NCI-H446 (cell line): Measurements from ENCODE around the gene RNU5D-1.
"Not testable (repeated sequence)": the region's sequence is repeated elsewhere in the genome, so short reads cannot be mapped to it uniquely, and the experiment has no call there.

Experiments
- DNase-seq, 2 experiments: peaks; one replicate each; lab custom pipeline; 2025; lab: John Stamatoyannopoulos, UW

RNU5D-1 gene

DNA sequence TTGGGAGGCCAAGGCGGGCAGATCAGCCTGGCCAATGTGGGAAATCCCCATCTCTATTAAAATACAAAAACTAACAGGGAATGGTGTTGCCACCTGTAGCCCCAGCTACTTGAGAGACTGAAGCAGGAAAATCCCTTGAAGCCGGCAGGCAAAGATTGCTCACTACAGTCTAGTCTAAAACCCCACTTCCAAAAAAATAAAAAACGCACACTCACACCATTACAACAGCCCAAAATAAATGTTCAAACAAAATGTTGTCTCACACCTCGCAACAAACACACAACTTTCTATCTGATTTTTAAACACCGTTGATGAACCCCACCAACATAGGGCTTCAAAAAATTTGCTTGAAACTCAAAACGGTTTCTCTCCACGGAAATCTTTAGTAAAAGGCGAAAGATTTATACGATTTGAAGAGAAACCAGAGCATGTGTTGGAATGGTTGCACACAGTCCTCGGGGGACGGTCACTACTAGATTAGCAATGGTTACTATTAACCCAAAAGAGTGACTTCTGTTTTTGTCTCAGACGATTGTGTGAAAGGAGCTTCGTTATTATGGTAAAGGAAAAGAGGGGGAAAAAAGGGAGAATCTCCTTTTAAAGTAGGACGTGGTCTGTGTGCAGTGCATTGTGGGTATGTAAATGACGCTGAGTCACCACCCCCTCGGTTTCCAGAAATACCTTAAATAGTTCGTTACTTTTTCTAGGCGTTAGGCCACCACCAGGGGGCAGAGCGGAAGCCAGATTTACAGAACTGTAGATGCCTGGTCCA lies at the start of gene RNU5D-1:
Gene RNU5D-1 (minus strand): TSS at position 430 of the 772 bp plus-strand sequence.
- DNase-seq: peak; percentile 97 to 98

DNA sequence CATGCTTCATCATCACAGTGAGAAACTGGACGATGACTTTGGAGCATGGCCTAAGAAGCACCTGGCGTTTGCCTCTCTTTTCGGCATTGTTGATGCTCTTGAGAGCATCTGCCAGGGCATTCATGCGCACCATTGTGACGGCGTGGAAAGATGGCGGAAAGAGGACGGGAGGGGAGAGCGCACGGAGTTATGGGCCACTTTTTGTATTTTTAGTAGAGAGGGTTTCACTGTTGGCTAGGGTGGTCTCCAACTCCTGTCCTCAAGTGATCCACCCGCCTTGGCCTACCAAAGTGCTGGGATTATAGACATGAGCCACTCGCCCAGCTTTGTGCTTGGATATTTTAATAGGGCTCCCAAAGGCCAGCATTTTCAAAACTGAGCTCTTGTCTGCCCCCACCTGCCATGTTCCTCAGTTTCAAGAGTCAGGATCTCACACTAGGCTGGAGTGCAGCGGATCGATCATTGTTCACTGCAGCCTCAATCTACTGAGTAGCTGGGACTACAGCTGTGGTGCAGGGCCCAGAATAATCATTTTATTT lies 49.7 kb upstream of the RNU5D-1 start:
- DNase-seq: no peak

DNA sequence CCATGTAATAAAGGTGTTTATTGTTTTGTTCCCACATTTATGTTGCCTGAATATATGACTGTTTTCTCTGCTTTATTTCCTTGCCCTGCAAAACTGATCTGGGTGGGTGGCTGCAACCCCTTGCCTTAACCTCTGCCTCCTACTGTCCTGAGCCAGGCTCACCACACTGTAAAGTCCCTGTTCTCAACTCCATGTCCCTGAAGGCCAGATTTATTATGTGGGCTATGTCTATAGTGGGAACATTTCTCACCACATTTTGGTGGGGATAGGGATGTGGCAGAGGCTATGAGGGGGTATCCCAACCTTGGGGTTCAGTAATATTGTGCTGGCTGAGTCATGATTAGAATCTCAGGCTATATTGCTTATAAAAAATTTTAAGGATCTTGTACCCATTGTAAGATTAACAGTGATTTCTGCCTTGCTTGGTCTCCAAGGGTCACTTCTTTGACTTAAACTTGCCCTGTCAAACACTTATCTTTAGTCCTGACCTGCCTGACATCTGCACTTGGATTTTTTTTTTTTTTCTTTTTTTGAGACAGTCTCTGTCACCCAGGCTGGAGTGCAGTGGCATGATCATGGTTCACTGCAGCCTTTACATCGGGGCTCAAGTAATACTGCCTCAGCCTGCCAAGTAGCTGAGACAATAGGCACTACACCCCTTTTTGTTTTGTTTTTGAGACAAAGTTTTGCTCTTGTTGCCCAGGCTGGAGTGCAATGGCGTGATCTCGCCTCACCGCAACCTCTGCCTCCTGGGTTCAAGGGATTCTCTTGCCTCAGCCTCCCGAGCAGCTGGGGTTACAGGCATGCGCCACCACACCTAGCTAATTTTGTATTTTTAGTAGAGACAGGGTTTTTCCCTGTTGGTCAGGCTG lies 48.0 kb upstream of the RNU5D-1 start:
- DNase-seq: no peak

DNA sequence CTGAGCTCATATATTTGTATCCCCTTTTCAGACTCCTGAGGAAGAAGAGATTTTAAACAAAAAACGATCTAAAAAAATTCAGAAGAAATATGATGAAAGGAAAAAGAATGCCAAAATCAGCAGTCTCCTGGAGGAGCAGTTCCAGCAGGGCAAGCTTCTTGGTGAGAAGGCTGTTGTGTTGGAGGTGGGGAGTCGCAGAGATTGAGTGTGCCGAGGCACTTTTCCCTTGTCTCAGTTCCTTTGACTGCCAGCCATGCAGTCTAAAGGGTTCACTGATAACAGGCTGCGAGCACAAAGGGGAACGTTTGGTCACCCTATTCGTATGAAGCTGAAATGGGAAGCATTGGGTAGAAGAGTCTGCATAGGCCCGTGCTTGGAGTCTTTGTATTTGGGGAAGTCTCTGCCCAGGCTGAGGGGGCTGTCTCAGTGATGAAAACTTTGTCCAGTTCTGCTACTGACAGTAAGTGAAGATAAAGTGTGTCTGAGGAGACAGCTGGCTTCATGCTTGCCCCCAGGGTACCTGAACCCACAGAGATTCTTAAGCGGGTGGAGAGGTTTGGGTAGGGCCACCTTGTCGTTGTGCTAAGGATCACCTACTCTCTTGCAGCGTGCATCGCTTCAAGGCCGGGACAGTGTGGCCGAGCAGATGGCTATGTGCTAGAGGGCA lies 47.1 kb upstream of the RNU5D-1 start:
- DNase-seq: no peak

DNA sequence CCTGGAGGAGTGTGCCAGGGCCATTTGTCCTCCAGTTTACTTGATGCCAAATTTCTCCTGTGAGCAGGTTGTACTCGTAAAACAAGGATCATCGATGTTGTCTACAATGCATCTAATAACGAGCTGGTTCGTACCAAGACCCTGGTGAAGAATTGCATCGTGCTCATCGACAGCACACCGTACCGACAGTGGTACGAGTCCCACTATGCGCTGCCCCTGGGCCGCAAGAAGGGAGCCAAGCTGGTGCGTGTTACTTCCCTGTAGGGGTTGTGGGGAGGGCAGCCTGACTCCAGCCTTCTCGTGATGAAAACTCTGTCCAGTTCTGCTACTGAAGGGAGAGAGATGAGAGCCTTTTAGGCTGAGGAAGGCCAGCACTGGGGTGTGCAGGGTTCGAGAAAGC lies 46.6 kb upstream of the RNU5D-1 start:
- DNase-seq: no peak

DNA sequence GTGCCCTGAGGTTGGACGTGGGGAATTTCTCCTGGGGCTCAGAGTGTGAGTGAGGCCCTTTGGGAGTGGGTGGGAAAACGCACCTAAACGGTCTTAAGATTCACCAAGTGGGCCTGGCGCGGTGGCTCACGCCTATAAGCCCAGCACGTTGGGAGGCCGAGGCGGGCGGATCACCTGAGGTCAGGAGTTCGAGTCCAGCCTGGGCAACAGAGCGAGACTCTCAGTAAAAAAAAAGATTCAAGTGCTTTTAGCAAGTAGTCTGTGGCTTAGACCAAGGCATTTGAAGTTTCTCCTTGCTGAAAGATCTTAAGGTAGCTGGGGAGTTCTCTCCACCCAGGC lies 45.7 kb upstream of the RNU5D-1 start:
- DNase-seq: no peak

DNA sequence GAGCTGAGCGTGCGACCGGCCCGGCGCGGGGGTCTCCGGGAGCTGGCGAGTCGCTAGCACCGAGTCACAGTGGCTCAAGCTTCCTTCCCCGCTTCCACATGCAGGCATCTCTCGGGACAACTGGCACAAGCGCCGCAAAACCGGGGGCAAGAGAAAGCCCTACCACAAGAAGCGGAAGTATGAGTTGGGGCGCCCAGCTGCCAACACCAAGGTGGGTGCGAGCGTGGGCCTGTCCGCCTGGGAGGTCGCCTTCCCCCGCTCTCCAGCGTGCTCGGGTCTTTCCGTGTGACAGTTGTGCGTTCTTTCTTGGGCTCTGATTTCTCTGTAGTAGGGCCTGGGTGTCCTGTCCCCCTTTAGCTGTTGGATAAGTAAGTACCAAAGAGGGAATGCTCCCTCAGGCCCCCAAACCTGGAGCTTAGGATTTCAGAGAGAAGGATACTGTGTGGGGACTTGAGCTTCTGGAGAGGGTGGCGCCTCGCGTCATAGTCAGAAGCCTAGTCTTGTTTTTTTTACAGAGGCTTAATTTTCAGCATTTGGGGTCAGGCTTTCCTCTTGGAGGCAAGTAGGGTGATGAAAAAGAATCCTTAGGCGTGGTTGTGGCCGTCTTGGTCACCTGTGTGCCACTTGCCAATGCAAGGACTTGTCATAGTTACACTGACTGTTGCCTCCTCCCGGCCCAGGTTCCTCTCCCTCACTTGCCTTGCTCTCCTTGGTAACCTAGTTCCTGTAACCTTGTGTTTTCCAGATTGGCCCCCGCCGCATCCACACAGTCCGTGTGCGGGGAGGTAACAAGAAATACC lies 45.2 kb upstream of the RNU5D-1 start:
- no peak for DNase-seq

DNA sequence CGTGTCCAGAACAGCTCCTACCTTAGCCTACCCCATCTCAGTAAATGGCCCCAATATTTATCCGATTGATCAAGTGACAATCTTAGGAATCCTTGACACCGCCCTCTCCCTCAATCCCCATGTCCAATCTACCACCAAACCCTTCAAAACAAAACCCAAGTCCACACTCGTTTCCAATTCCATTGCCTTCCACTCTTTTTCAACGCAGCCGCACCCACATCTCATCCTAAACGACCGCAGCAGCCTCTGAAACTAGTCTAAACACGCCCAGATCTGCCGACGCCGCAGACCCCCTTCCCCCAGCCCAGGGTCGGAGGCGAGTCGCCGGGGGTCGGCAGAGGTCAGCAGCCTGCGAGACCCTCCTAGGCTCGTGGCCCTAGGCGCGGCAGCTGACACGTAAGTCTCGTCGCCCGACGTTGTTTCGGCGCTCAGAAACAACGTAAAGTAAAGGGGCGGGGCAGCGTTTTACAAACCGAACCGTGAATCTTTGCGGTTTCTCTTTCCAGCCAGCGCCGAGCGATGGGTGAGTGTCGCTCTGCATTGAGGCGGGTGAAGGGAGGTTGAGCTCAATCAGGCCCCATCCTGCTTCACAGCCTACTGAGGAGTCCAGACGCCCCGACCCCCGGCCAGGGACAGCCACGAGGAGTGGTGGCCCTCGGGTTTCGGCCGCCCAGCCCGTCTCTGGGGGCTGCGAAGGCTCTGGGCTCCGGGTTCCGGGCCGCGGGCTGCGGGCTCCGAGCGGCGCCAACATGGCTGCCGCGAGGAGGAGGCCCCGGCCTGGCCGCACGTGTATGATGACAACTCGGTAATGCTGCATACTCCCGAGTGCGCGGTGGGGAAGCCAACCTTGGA lies 44.3 kb upstream of the RNU5D-1 start, which contains the start of gene RPS8:
Gene RPS8 (plus strand): TSS at position 463 of the 852 bp plus-strand sequence. CDS start 57 bp downstream, at position 520.
- DNase-seq: peak; percentile 94 to 96

DNA sequence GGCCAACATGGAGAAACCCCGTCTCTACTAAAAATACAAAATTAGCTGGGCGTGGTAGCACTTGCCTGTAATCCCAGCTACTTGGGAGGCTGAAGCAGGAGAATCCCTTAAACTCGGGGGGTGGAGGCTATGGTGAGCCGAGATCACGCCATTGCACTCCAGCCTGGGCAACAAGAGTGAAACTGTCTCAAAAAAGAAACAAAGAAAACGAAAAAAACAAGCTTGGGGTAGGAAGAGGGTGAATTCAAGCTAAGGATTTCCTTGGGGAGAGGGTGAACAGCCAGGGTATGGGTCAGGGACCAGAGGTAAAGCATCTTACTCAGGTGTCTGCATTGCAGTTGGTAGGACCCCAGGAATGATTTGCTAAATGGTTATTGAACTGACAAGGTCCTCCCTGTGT lies 35.5 kb upstream of the RNU5D-1 start:
- not testable (repeated sequence) for DNase-seq

DNA sequence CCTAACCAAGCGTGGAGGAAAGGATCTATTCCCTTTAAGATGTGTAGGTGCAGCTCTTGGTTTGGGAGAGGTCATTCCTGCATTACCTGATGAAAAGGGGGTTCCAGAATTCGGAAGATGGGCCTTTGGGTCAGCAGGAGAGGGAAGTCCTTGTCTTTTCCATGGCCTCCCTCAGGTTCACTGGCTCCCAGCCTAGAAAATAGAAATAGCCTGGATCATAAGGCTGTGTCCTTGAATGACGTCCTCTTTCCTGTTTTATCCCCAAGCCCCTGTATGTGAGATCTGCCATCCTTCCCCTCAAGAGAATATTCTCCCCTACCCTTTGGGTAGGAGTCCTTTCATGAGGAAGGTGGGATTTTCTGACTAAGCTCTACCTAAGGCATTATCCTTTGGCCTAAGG lies 29.9 kb upstream of the RNU5D-1 start:
- DNase-seq: no peak

DNA sequence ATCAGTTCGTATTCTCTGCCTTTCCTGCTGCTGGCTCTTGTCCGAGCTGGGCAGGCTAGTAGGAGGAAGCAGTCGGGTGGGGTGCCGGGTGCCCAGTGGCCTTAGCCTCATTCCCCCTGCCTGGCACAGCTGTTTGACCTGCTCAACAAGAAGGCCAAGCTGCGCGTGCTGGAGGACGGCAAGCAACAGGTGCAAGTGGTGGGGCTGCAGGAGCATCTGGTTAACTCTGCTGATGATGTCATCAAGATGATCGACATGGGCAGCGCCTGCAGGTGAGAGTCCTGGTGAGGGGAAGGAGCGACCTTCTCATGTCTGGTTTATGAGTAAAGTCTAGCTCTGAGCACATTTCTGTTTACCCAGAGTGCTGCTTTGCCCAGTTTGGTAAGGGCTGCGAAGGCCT lies 28.1 kb upstream of the RNU5D-1 start:
- no peak for DNase-seq

DNA sequence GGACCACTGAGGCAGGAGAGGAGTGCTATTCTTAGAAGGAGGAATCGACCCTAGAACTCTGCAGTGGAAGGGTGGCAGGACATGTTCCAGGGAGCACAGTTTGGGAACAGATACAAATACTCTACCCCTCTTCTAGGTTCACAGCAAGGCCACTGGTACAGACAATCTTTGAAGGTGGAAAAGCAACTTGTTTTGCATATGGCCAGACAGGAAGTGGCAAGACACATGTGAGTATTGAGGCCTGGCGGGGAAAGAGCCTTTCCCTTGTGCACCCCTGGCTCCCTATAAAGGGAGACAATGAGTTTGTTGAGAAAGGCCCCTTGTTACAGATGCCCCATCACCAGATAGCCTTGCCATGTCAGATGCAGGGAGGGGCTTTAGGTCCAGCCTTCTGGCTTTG lies 26.4 kb upstream of the RNU5D-1 start:
- no peak for DNase-seq

DNA sequence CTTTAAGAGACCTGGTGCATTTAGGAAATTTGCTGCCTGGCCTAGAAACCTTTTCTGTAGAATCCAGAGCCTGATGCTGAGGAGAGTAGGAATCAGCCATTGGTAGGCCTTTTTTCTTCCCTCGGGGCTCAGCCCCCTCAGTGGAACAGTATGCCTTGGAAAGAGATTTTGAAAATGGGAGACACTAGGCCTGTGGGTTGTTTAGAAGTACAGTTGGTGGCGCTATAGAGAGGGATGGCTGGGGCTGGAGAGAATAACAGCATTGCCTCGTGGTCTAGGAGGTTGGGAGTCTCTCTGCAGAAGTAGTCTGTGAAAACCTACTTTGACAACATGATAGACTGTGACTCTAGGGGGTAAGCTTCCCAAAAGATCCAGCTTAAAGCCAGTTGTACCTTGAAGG lies 16.9 kb upstream of the RNU5D-1 start:
- no peak for DNase-seq

DNA sequence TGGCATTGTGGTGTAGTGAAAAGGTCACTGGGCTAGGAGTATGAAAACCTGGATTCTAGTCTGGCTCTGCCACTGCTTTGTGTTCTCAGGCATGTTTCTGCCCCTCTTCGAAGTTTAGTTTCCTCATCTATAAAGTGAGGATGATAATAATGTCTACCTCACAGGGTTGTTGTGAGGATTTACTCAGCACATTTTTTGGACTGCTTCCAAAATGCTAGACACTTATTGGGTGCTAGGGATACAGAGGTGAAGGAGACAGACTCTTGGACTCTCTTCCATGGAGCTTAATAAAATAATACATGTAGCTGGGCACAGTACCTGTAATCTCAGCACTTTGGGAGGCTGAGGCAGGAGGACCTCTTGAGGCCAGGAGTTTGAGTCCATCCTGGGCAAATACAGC lies 12.2 kb upstream of the RNU5D-1 start:
- no peak for DNase-seq

DNA sequence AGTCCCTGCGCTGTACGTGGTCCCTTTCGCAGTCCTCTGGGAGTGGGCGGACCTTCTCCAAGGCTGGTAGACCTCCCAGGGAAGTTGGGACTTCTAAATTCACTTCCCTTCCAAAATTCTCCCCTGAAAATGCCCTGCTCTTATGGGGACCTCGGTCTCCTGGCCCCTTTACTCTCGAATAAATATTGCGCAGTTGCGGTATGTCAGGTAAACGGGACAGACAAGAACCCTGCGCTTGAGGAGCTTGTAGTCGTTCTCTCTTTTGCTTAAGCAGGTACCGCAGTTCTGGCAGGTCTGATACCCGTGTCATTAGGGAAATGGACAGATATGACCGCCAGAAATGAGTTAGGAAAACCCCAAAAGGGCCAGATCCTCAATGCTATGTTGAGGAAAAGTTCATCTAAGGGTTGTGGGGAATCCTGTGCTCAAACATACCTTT lies 9.2 kb upstream of the RNU5D-1 start:
- no peak for DNase-seq

DNA sequence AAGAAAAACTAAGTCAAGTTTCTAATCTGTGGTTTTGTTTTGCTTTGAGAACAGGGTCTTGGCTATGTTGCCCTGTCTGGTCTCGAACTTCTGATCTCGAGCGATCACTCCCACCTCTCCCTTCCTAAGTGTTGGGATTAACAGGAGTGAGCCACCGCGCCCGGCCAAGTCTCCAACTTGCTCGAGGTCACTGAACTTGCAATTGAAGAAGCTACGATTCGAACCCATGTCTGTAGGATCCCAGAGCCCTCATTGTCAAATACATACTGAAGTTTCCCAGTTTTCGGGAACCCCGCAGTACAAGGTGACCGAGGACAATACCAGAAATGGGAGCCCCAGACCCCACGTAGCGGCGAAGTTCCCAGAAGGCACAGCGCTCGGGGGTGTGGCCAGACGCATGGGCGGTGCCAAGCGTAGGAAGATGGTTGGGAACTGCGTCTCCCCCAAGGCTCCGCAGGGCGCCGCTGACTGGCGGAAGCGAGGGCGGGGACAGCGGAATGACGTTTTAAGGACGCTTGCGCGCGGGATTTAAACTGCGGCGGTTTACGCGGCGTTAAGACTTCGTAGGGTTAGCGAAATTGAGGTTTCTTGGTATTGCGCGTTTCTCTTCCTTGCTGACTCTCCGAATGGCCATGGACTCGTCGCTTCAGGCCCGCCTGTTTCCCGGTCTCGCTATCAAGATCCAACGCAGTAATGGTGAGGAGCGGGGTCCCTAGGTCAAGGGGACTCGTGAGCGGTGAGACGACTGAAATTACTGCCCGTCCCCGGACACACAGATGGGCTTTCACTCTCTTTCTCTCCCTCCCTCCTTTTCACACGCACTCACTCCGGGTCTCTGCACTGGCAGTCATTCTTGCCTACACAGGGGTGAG lies 8.6 kb upstream of the RNU5D-1 start, which contains the start of gene KIF2C:
Gene KIF2C (plus strand): TSS at position 531 of the 872 bp plus-strand sequence. CDS start 96 bp downstream, at position 627.
- peak; percentile 97 to 99 for DNase-seq

DNA sequence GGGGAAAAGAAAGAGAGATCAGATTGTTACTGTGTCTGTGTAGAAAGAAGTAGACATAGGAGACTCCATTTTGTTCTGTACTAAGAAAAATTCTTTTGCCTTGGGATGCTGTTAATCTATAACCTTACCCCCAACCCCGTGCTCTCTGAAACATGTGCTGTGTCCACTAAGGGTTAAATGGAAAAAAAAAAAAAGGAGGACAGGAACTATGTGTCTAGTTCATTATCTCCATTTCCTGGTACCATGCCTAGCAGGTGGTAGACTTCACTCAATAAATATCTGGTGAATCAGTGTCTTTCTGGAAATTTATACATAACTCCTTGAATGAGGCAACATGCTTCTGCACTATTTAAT lies 8.0 kb upstream of the RNU5D-1 start:
- not testable (repeated sequence) for DNase-seq

DNA sequence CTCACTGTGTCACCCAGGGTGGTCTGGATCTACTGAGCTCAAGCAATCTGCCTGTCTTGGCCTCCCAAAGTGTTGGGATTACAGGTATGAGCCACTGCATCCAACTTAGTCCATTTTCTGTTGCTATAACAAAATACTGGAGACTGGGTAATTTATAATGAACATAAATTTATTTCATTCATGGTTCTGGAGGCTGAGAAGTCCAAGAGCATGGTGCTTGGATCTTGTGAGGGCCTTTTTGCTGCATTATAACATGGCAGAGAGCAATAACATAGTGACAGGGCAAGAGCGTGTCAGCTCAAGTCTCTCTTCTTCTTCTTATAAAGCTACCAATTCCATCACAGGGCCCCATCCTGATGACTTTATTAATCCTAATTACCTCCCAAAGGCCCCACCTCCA lies 5.0 kb upstream of the RNU5D-1 start:
- DNase-seq: no peak

DNA sequence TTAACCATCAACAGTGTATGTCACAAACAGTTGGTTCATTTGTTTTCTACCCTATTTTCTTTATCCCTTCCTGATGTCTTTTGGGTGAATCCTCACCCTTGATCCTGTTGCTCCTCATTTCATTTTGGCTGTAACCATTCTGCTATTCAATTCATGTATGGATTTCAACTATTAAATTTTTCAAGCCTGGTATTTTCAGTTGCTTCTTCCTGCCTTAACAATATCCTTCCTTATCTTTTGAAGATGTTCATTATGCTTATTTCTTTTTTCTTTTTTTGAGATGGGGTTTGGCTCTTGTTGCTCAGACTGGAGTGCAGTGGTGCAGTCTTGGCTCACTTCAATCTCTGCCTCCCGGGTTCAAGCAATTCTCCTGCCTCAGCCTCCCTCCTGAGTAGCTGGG lies 2.8 kb upstream of the RNU5D-1 start:
- no peak for DNase-seq
